GM10266 (cell line): ENCODE results near the gene ATAD1.

Source experiments
- DNase-seq: peaks from one replicate; pipeline ENCODE4 v3.0.0; 2012; ENCODE audit errors: extremely low spot score
- CTCF ChIP-seq: IDR thresholded peaks from 2 replicates; pipeline ENCODE4 v1.5.1; 2012; ENCODE audit warnings: mild to moderate bottlenecking, low read depth; ENCODE audit not compliant: control insufficient read depth, insufficient read depth; ENCODE audit errors: missing control alignments

The ATAD1 gene

GRCh38 chr10:87761892-87762291, 56.1 kb downstream of the ATAD1 start:
- no peak for TF ChIP-seq CTCF
- DNase-seq = peak; percentile 9

- no peak for DNase-seq
- TF ChIP-seq CTCF = no peak
These were observed 56.9 kb downstream of the ATAD1 start for GRCh38 chr10:87761153-87761552.

GRCh38 chr10:87760195-87760905, 57.7 kb downstream of the ATAD1 start:
- DNase-seq = no peak
- TF ChIP-seq CTCF = no peak

GRCh38 chr10:87759551-87759950, 58.5 kb downstream of the ATAD1 start:
- DNase-seq = no peak
- TF ChIP-seq CTCF = no peak

GRCh38 chr10:87757685-87758084, 60.3 kb downstream of the ATAD1 start:
- no peak for DNase-seq
- no peak for TF ChIP-seq CTCF

- no peak for DNase-seq
- TF ChIP-seq CTCF = no peak
These were observed 63.8 kb downstream of the ATAD1 start for GRCh38 chr10:87753995-87754866.

GRCh38 chr10:87752566-87752965, 65.5 kb downstream of the ATAD1 start:
- TF ChIP-seq CTCF = no peak
- no peak for DNase-seq
